Measurements from ENCODE around the gene RABL6. TPM values are rescaled to one million over a fixed set of nuclear protein-coding genes. Genes with fewer than 3 reads are reported as not detected.

RABL6 gene
- total RNA-seq, 4 donors from 2014 or later: 63.0 to 74.5 (median 71.3) TPM

GRCh38 chr9:136771907-136772415 is 35.8 kb upstream of the RABL6 start:
- Histone ChIP-seq H3K4me1 (peaks cover 0 to 4% (median 0%) of the 10 kb centered on the region in 4 donors), H3K27me3 (peaks cover 0 to 11% of the 10 kb centered on the region in 2 donors), H3K9me3 (peaks cover 0 to 7% (median 0%) of the 10 kb centered on the region in 4 donors), H3K27ac (no peak overlapping the region), H3K4me3 (no peak overlapping the region), H3K36me3 (no peaks in the 10 kb centered on the region)
- 70 to 77% methylated on average over 3 of the region's 3 CpGs for WGBS, 2 donors
- no peak for TF ChIP-seq EP300 (IDR thresholded peaks at IDR 0.05)
- TF ChIP-seq CTCF (IDR thresholded peaks at IDR 0.05): no peak
- no peak for TF ChIP-seq POLR2A (IDR thresholded peaks at IDR 0.05)
- no peak for DNase-seq (ENCODE audit: low spot score in 2 of 2)

GRCh38 chr9:136773386-136774044 is 34.2 kb upstream of the RABL6 start:
- 75 to 80% methylated on average over 7 of the region's 7 CpGs for WGBS, 2 donors
- Histone ChIP-seq H3K27ac (no peak overlapping the region), H3K4me1 (peaks cover 0 to 4% (median 0%) of the 10 kb centered on the region in 4 donors), H3K27me3 (no peaks in the 10 kb centered on the region), H3K4me3 (no peak overlapping the region), H3K9me3 (peaks cover 0 to 7% (median 0%) of the 10 kb centered on the region in 4 donors), H3K36me3 (no peaks in the 10 kb centered on the region)
- TF ChIP-seq CTCF (IDR thresholded peaks at IDR 0.05) (no peak), POLR2A (IDR thresholded peaks at IDR 0.05) (no peak), EP300 (IDR thresholded peaks at IDR 0.05) (no peak)
- DNase-seq (ENCODE audit: low spot score in 2 of 2): no peak

- 88 to 91% methylated on average over 8 to 12 of the region's 12 CpGs for WGBS, 2 donors
- Histone ChIP-seq H3K9me3 (peaks cover 0 to 7% (median 0%) of the 10 kb centered on the region in 4 donors), H3K27me3 (no peaks in the 10 kb centered on the region), H3K4me3 (no peak overlapping the region), H3K27ac (no peak overlapping the region), H3K4me1 (peaks cover 0 to 4% (median 0%) of the 10 kb centered on the region in 4 donors), H3K36me3 (no peaks in the 10 kb centered on the region)
- no peak for DNase-seq (ENCODE audit: low spot score in 2 of 2)
- TF ChIP-seq EP300 (IDR thresholded peaks at IDR 0.05): no peak
- no peak for TF ChIP-seq POLR2A (IDR thresholded peaks at IDR 0.05)
- TF ChIP-seq CTCF (IDR thresholded peaks at IDR 0.05): no peak
These were observed 33.2 kb upstream of the RABL6 start for GRCh38 chr9:136774416-136775045.

- TF ChIP-seq CTCF (IDR thresholded peaks at IDR 0.05) (no peak), POLR2A (IDR thresholded peaks at IDR 0.05) (no peak), EP300 (IDR thresholded peaks at IDR 0.05) (no peak)
- WGBS, 2 donors: 84 to 88% methylated on average over 6 of the region's 6 CpGs
- DNase-seq (ENCODE audit: low spot score in 2 of 2): no peak
These were observed 32.6 kb upstream of the RABL6 start for GRCh38 chr9:136775191-136775590.

GRCh38 chr9:136776947-136777346 is 30.8 kb upstream of the RABL6 start:
- TF ChIP-seq CTCF (IDR thresholded peaks at IDR 0.05) (no peak), POLR2A (IDR thresholded peaks at IDR 0.05) (no peak), EP300 (IDR thresholded peaks at IDR 0.05) (no peak)
- no peaks in the 10 kb centered on the region for H3K27me3 ChIP-seq
- WGBS, 2 donors: 26 to 31% methylated on average over 7 of the region's 7 CpGs
- no peak for DNase-seq (ENCODE audit: low spot score in 2 of 2)
- H3K36me3 ChIP-seq: no peaks in the 10 kb centered on the region
- H3K4me3 ChIP-seq: no peak overlapping the region
- H3K27ac ChIP-seq: no peak overlapping the region
- peaks cover 0 to 7% (median 0%) of the 10 kb centered on the region in 4 donors for H3K9me3 ChIP-seq
- no peaks in the 10 kb centered on the region for H3K4me1 ChIP-seq

More at GRCh38 chr9:136775191-136775590, 32.6 kb upstream of the RABL6 start:
- Histone ChIP-seq H3K36me3 (no peaks in the 10 kb centered on the region), H3K9me3 (peaks cover 0 to 7% (median 0%) of the 10 kb centered on the region in 4 donors), H3K27ac (no peak overlapping the region), H3K27me3 (no peaks in the 10 kb centered on the region), H3K4me3 (no peak overlapping the region), H3K4me1 (no peaks in the 10 kb centered on the region)
